Measurements from ENCODE around the gene FUT3. TPM values are rescaled to one million over a fixed set of nuclear protein-coding genes. Genes with fewer than 3 reads are reported as not detected.

The FUT3 gene
- total RNA-seq, 1 donor from 2014 or later, result 0.93 TPM

GRCh38 chr19:5826531-5827341 lies 24.5 kb downstream of the FUT3 start:
- peak; percentile 52 for ATAC-seq

GRCh38 chr19:5825178-5825577 lies 26.1 kb downstream of the FUT3 start:
- DNase-seq (ENCODE audit: low spot score) (no peak), ATAC-seq (no peak)

More at GRCh38 chr19:5826531-5827341, 24.5 kb downstream of the FUT3 start:
- DNase-seq (ENCODE audit: low spot score), result peak; percentile 94

- no peak for ATAC-seq
- DNase-seq (ENCODE audit: low spot score), result no peak
Measured at GRCh38 chr19:5824751-5825150, 26.5 kb downstream of the FUT3 start.

GRCh38 chr19:5823579-5824281 lies 27.5 kb downstream of the FUT3 start:
- no peak for DNase-seq (ENCODE audit: low spot score)
- ATAC-seq, result peak; percentile 37

GRCh38 chr19:5822181-5822844 lies 28.9 kb downstream of the FUT3 start:
- peak; percentile 24 for ATAC-seq
- DNase-seq (ENCODE audit: low spot score), result no peak

GRCh38 chr19:5821521-5822180 lies 29.6 kb downstream of the FUT3 start:
- no peak for DNase-seq (ENCODE audit: low spot score)
- ATAC-seq, result no peak

- DNase-seq (ENCODE audit: low spot score) (no peak), ATAC-seq (no peak)
Measured at GRCh38 chr19:5820785-5821184, 30.5 kb downstream of the FUT3 start.

- DNase-seq (ENCODE audit: low spot score) (no peak), ATAC-seq (no peak)
Measured at GRCh38 chr19:5818594-5818993, 32.7 kb downstream of the FUT3 start.

- no peak for ATAC-seq
- no peak for DNase-seq (ENCODE audit: low spot score)
Measured at GRCh38 chr19:5817218-5817617, 34.0 kb downstream of the FUT3 start.

GRCh38 chr19:5814852-5815246 lies 36.4 kb downstream of the FUT3 start:
- no peak for ATAC-seq
- DNase-seq (ENCODE audit: low spot score), result no peak

- no peak for ATAC-seq
- no peak for DNase-seq (ENCODE audit: low spot score)
Measured at GRCh38 chr19:5814123-5814851, 37.0 kb downstream of the FUT3 start.

- no peak for ATAC-seq
- no peak for DNase-seq (ENCODE audit: low spot score)
Measured at GRCh38 chr19:5811117-5811516, 40.1 kb downstream of the FUT3 start.

- ATAC-seq (no peak), DNase-seq (ENCODE audit: low spot score) (no peak)
Measured at GRCh38 chr19:5809469-5809868, 41.8 kb downstream of the FUT3 start.

GRCh38 chr19:5809053-5809452 lies 42.2 kb downstream of the FUT3 start:
- ATAC-seq, result peak; percentile 53

GRCh38 chr19:5808120-5808816 lies 43.0 kb downstream of the FUT3 start:
- DNase-seq (ENCODE audit: low spot score), result no peak
- no peak for ATAC-seq

More at GRCh38 chr19:5809053-5809452, 42.2 kb downstream of the FUT3 start:
- DNase-seq (ENCODE audit: low spot score), result peak; percentile 79

- DNase-seq (ENCODE audit: low spot score) (no peak), ATAC-seq (no peak)
Measured at GRCh38 chr19:5806905-5807304, 44.3 kb downstream of the FUT3 start.

- no peak for DNase-seq (ENCODE audit: low spot score)
Measured at GRCh38 chr19:5806133-5806489, 45.1 kb downstream of the FUT3 start.

GRCh38 chr19:5805462-5806132 lies 45.7 kb downstream of the FUT3 start:
- DNase-seq (ENCODE audit: low spot score) (peak; percentile 77), ATAC-seq (peak; percentile 59)

More at GRCh38 chr19:5806133-5806489, 45.1 kb downstream of the FUT3 start:
- ATAC-seq, result no peak

All from left lobe of liver (tissue), 2 donors.